WI38 (cell line): ENCODE measurements around the gene CDCP1.

Source experiments
- H3K4me3 ChIP-seq: 2 replicates; pipeline ENCODE4 v1.5.1; 2011; ENCODE audit warnings: low read depth, mild to moderate bottlenecking, control low read depth, low read length
- CTCF ChIP-seq: IDR thresholded peaks from 2 replicates; pipeline ENCODE4 v1.5.1; 2012; ENCODE audit warnings: low read depth, mild to moderate bottlenecking, control low read depth, low read length

The CDCP1 gene

DNA sequence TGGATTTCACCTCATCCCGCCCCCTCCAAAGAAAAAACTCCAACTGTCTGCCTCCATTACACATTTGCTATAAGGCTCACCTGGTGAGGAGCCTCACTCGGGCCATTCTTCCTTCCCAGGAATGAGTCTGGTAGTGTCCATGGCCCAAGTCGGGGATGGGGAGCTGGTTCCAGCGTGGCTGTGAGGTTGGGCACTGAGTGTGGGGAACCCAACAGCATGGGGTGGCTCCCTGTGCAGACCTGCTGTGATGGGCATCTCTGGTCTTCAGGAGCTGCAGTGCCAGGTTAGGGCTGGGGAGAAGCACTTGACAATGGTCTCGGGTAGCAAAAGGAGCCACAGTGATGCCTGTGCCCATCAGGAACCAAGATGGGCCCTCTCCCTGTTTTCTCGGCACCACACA is 40.7 kb upstream of the CDCP1 start:
- no peak overlapping the region for H3K4me3 ChIP-seq
- TF ChIP-seq CTCF = no peak

- TF ChIP-seq CTCF = no peak
- no peak overlapping the region for H3K4me3 ChIP-seq
Observed at GRCh38 chr3:45185461-45185860, 39.3 kb upstream of the CDCP1 start.

DNA sequence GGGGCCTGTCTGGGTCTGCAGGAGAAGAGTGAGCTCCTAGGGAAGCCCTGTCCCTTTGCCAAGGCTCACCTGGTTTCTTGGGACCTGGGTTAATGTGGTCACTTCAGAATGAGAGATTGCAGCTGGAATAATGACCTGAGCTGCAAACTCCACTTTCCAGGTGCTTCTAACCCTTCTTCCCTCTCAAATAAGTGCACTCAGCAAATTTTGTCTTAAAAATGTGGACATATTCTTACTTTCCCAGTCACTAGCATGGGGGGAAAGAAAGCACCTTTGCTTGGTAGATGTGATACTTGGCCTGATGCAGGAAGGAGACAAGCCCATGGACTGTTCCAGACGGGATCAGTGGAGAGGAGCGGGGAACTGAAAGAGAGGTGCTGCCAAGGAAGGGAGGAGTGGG is 38.9 kb upstream of the CDCP1 start:
- no peak for TF ChIP-seq CTCF
- H3K4me3 ChIP-seq = no peak overlapping the region

DNA sequence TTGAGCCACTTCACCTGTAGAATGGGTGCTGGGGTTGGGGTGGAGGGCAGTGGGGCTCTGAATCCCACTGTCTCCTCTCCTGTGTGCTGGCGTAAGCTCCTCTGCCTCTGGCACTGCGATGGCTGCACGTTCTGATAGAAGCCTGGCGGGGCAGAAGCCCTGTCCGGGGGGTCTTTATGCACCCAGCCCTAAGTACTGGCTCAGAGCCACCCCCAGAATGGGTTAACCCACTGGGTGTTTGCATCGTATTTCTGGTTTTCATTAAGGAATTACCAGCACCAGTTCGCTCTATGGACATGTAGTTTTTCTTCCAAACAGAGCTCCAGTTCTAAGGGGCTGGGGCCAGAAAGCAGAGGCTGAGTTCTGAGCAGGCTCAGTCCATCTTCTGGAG is 37.7 kb upstream of the CDCP1 start:
- H3K4me3 ChIP-seq = no peak overlapping the region
- TF ChIP-seq CTCF = no peak

DNA sequence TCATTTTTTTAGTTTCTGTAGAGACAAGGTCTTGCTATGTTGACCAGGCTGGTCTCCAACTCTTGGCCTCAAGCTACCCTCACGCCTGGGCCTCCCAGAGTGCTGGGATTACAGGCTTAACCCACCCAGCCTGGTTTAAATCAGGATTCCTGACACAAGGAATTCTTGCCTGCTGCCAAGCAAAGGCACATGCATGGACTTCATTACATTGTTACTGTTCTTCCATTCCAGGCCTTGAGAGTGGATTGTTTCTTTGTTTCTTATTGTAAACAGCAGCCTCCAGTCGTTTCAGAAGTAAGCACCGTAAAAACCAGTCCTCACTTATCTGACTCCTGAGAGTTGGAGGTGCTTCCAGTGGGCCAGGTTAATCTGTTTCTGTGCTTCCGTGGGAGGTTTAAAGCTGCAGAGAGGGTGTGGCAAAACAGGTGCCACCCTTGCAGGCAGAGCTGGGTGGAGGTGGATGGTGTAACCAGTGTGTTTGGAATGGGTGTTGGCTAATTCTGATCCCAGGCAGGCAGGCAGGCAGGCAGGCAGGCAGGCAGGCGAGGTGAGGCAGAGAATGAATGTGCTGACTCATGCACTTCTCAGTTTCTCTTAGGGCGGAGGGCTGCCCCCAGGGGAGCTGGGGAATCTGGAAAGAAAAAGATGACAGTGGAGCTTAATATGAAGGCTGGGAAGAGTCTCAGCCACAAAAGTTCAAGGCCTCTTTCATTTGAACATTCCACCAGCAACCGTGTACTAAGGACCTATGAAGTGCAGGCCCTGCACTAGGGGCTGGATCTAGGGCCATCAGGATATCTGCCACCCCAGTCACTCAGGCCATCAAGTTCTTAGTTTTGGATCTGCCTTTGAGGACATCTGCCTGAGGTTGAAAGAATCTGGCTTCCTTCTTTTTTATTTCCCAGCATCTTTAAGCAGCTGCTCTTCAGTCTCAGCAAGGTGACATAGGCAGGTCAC is 37.0 kb upstream of the CDCP1 start:
- no peak for TF ChIP-seq CTCF
- H3K4me3 ChIP-seq = no peak overlapping the region

DNA sequence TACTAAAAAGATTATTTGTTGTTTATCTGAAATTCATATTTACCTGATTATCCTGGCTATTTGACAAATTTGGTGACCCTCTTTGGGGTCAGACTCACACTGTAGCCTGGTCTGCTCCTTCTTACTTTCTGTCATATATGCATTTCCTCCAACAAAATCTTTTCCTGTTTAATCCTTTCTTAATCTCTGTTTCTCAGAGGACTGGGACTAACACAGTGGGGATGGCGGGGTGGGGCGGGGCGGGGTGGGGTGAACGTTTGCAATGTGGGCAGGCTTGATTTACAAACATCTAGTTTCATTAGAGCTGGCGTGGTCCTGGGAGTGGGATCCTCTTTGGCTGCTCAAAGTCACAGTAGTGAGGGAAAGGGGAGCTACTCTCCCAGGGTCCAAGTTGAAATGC is 35.3 kb upstream of the CDCP1 start:
- H3K4me3 ChIP-seq = no peak overlapping the region
- TF ChIP-seq CTCF = no peak

- TF ChIP-seq CTCF = no peak
- H3K4me3 ChIP-seq = no peak overlapping the region
Observed at GRCh38 chr3:45180899-45181298, 34.7 kb upstream of the CDCP1 start.
